NCI-H748 (cell line): ENCODE results near the gene HPCAL1.

Experiments
- DNase-seq: peaks from one replicate; lab custom pipeline; 2025; ENCODE audit not compliant: unreplicated experiment; lab: John Stamatoyannopoulos, UW

HPCAL1 gene

DNA sequence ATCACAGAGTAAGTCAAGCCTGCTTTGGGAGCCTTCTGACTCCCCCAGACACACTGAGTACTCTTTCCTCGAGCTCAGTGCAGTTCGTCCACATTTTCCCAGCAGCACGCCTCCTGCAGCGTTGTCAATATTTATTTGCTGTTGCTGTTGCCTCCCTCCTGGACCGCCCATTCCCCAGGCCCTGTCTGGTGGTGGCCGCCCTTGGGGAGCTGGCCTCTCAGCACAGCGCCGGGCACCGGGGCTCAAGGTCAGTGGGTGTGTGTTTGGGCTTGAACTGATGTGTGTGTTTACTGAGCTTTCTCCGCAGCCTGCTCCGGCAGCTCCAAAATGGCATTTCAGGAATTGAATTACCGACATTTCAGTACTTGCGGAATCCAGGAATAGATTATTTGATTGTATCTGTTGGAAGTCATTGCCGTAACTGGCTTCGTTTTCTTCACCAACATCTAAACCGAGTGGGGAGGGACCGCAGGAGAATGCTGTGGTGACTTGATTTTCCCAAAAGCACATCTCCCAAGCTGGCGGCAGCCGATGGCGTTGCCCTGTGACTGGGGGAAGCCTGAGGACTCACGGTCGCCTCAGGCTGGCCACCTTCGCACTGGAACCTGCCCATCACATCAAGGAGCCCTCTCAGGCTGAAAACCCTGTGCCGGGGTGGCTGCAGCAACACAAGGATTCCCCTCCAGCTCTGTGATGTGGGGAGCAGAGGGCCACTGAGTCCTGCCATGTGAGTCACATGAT lies 66.0 kb downstream of the HPCAL1 start:
- no peak for DNase-seq

DNA sequence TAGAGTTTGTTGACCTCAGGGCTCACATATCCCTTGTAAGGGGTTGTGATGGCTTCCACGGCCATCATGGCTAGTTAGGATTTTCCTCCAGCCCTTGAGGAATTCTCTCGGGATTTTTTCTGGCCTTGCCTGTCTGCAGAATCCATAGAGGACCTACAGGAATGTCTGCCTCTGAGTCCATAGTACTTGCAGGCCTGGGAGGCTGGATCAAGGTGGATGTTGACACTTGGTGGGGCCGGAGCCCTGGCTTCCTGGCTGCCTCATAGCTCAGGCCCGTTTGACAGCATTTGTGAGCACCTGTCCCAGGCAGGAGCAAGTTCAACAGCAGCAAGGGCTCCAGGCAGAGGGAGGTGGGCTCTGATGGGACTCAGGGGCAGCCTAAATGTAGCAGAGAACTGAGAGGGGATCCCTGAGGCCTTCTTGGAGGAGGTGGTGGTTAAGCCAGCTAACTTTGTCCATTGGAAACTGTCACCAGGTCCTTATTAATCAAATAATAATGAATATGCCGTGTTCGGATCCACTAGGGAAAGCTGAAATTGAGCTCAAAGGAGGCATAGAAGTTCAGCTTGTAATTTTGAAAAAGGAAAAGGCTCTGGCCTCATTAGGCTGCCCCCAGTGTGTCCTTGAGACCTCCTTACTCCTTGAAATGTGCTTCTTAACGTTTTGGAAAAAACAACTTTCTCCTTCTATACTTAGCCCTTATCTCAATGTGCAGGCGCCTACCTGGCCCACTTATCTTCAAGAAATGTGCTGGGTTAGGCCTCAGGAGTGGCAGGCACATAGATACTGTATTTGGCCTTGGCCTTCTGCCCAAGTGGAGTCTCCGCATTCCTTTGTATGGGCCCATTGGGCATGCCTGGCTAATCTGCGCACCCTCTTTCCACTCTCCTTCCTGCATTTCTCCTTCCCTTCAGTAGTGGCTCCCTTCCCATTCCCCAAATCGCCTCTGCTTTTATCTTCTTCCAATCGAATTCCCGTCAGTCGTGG lies 66.9 kb downstream of the HPCAL1 start:
- no peak for DNase-seq

DNA sequence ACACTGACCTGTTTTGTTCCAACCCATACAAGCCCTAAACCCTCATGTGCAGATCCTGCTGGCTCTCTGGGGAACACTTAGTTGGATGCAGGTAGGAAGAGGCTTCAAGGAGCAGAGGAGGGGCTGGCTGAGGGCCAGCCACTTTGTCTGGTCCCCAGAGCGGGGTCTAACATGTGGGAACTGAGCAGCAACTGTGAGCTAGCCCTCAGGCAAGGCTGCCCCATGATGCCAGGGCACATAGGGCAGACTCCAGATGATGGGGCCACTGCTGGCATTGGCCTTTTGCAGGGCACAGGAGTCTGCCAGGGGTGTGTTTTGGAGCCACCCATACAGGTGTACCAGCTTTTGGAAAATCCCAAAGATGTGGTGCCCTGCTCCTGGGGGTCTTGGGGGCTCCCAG lies 67.7 kb downstream of the HPCAL1 start:
- no peak for DNase-seq

DNA sequence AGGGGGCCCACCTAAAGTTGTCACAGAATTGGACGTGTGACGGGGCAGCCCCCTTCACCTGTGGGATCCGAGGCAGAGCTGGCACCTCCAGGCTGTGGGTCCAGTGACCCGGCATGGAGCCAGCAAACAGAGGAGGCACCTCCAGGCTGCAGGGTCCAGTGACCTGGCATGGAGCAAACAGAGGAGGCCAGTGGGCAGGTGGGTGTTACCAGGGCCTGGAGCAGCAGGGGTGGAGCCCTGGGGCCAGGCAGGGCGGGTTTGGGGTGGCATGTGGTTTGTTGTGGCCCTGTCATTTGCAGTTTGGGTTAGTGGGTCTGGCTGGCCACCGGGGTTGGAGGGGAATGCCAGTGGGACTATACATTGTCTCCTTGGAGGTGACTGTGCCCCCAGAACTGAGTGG lies 68.2 kb downstream of the HPCAL1 start:
- no peak for DNase-seq

DNA sequence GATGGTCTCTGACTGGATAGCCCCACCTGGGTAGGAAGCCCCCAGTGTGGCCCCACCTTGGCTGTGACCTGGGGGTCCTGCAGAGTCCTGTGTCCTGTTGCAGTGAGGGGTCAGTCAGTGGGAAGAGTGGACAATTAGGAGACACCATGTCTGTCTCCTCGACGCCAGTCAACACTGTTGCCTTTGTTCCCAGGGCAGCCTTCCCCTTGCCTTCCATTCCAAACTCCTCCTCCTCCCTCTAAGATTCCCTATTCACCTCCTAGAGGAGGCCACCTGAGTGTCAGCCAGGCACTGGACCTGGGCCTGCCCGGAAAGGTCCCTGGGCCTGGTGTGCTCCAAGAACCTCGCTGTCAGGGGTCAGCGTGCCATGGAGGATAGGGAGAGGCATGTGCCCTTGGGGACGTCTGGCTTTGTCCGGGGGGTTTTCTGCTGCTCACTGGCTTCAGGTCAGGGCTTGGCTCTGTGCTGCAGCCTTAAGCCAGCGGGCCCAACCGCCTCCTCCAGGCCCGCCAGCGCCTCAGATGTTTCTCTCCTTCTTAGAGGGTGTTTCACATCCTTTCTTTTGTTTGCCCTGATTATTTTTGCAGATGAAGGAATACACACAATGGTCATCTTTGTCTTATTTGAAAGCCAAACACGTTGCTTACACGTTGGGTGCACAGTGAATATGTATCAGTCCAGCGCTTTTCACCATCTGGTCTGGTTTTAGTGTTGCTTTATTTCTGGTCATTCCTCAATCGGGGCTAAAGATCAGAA lies 68.9 kb downstream of the HPCAL1 start:
- DNase-seq, result no peak

DNA sequence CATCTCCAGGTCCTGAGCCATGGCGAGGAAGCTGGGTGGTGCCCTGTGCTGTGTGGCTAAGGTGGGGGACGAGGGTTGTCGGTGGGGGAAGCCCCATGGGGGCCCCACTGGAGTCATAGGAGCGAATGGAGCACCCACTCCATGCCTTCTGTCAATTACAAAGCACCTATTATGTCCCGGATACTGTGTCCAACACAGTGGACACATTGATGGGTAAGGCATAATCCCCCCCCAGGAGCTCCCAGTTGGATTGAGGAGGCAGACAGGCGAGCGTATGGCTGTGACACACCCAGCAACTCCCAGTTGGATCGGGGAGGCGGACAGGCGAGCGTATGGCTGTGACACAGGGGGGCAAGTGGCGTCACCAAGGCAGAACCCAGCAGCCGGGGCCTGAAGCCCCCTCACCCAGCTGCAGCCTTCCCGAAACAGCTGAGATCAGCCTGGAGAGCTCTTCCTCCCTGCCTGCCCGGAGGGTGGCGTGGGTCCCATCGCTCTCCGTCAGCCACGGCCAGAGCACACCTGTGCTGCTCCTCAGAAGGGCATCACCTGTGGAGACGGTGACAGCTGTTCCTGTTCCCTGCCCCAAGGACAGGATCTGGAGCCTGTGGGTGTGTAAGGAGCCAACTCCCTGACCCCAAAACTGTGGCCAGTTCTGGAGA lies 69.6 kb downstream of the HPCAL1 start:
- no peak for DNase-seq

DNA sequence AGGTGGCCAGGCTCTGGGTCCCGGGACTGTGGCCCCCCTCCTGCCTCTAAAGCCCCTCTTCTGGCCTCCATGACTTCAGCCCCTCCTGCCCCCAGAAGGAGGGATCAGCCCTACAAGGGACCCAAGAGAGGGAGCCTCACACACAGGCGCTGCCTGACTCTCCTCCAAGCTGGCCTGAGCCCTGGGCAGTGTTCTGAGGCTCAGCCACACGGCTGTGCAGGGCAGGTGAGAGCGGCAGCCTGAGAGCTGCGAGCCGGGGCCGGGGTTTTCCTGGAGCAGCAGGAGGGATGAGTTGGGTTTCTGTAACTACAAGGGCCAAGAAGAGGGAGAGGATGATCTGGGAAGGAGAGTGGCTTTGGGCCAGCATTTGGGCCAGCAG lies 70.1 kb downstream of the HPCAL1 start:
- no peak for DNase-seq

DNA sequence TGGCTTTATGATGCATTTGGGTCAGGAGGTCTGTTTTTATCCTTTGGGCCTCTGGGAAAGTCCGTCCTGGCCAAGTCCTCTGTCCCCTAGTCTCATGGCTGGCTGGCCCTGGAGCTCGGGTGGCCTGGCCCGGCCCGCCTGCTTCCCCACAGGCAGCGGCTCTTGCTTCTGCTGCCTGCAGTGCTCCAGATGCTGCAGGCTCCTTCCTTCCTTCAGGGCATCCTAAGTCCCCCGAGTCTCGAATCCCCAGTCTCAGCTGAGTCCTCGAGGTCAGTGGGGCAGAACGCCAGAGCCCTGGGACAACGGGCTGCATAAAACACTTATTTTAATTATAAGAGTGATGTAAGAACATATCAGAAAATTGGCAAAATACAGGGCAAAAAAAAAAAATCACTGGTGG lies 71.2 kb downstream of the HPCAL1 start:
- DNase-seq, result no peak

DNA sequence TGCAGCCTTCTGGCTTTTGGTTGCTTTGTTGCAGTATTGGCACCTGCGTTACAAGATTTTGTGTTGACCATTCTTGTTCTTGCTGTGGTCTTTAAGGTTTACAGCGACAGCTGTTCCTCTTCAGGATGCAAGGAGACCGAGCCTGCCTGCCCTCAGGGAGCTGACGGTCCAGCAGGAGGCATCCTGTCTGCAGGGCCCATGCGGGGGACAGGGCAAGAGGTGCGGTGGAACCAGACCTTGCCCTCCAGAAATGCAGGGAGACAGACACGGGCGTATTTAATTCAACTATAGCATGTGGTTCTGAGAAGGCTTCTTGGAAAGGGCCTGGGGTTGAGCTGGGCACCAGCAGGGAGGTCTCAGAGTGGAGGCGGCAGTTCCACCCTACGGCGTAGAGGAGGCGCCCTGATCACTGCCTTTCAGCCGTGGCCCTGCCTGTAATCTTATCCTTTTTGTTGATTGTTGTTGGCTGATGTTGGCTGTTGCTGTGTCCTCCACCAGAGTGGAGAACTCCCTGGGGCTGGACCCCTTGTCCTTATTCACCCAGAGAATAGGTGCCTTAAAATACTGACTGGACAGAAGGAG lies 71.7 kb downstream of the HPCAL1 start:
- no peak for DNase-seq

DNA sequence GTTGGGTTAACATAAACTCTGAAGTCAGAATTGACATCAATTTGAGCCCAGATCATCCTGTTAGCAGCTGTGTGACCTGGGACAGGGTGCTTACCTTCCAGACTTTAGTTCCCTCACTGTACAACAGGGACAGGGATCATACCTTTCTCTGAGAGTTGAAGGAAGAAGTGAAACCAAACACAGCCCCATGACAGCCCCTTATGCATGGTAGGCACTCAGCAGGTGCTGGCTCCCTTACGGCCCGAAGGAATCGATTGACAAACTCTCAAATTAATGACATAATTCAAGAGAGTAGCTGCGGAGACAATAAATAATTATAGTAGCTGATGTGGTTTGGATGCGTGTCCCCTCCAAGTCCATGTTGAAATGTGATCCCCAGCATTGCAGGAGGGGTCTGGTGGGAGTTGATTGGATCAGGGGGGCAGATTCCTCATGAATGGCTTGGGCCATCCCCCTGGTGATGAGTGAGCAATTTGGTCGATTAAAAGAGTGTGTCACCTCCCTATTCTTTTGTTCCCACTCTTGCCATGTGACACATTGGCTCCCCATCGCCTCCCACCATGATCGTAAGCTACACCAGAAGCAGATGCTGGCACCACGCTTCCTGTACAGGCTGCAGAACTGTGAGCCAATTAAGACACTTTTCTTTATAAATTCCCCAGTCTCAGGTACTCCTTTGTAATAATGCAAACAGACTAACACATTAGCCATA lies 73.0 kb downstream of the HPCAL1 start:
- peak; percentile 97 for DNase-seq

DNA sequence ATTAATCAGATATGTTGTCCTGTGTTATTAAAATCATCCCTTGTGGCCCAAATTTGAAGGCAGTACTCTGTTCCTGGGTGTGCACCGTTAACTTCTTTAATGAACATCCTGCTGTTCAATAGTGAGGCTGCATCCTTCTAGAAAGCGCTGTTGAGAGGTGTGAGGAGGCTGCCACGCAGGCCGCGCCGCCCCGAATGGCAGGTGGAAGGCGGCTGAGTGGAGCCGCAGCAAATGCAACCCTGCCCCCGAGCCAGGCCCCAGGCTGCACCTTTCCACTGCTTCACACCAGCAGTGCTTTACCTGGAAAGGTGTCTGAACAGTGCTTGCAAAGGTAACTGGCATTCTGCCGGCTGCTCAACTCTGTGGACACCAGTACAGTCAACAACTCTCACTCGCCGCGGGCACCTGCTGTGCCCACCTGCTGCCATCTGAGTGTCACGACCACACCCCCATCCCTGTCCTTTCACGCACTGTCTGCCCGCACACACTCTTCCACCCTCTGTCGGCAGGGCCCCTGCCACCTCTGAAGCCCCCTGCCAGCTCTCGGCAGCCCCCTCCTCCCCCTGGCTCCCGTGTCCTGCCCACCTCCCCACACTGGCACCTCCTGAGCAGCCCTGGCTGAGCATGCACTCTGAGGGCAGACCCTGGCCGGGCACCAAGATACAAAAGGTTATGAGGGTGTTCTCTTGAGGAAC lies 74.5 kb downstream of the HPCAL1 start:
- DNase-seq, result peak; percentile 60

DNA sequence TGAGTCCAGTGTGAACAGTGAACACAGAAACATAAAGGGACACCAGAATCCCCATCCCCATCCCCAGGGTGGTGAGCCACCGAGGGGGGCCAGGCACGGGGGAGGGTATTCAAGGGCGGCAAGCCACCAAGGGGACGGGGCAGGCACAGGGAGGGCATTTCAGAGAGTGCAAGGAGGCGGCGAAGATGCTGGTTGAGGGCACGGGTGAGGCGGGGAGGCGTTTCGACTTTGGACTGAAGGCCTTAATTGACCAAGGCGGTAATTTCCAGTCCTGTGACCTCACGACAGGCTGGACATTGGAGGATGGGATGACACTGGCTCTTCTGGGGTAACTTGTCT lies 75.0 kb downstream of the HPCAL1 start:
- no peak for DNase-seq

DNA sequence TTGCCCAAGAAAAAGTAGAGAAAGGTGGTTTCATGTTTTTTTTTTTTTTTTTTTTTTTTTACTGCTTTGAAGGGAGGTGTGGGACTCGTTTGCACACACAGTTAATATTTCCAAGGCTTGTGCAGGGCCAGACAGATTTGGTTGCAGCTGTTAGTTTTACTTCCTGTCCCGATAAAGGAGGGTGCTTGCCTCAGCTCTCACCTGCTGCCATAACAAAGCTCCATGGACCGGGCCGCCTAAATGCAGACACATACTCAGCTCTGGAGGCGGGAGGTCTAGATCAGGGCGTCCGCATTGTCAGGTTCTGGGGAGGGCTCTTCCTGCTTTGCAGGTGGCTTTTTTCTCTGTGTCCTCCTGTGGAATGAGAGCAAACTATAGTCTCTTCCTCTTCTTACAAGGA lies 75.5 kb downstream of the HPCAL1 start:
- DNase-seq, result no peak

DNA sequence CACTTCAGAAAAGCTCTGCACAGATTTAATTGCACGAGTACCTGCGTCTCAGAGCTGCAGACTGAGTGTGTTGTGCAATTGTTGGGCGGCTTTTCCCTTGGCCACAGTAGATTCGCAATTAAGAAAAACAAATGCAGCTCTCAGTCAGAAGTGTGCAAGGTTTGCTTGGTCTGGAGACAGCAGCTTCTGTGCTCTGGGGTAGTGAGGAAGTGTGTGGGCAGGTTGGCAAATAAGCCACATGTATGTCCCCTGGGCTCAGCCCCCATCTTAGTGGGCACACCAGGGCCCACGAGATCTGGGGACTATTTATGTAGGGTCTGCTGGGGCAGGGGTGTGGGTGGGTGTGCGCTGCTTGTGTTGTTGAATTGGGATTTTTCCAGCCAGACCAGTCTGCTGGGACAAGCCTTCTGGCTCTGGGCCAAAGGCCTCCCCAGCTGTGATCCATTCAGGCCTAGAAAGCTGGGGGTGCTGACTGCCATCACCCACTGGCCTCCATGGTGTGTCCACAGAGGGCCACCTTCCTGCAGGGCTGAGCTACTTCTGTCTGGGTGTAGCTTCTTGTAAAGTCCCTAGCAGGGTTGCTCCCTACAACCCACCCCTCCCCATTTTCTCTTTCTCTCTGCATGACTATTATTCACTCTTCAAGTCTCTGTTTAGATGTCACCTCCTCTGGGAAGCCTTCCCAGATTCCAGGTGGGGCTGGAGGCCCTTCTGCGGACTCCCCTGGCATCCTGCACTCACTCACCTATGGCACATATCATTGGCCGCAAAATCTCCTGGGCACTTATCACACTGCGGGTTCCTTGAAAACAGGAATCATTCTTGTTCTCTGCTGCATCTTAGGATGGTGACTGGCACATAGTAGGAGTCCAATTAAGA lies 77.6 kb downstream of the HPCAL1 start:
- no peak for DNase-seq

DNA sequence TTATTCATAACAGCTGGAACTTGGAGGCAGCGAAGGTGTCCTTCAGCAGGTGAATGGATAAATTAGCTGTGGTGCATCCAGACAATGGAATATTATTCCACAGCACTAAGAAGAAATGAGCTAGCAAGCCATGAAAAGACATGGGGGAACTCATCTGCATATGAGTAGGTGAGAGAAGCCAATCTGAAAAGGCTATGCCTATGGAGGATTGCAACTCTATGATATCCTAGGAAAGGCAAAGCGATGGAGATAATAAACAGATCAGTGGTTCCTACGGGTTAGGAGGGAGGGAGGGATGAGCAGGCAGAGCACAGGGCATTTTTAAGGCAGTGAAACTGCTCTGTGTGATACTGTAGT lies 79.3 kb downstream of the HPCAL1 start:
- DNase-seq, result no peak

DNA sequence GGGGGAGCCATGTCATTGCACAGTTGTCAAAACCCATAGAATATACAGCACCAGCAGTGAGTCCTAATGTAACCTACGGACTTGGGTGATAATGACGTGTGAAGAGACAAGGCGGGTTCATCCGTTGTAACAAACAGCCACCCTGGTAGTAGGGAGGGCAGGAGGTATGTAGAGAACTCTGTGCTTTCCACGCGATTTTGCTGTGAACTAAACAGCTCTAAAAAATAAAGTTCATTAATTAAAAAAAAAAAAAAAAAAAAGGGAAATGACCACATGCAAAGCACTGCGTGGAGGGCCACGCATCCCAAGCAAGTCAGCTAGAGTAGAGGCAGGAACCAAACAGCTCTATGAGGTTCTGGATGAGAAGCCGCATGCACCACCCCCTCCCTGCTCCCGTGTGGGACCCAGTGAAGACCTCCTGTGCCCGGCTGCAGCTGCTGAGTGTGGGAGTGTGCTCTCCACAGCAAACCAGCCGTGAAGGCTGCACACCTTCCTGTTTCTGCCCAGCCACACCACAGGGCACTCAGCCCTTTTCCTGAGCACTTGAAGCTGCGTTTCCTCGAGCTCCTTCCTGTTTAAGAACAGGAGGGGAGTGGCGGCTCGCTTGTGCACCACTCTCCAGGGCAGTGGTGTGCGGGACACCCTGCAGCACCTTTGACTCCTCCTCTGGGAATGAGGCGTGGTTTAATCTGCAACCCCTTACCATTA lies 79.8 kb downstream of the HPCAL1 start:
- DNase-seq, result no peak

DNA sequence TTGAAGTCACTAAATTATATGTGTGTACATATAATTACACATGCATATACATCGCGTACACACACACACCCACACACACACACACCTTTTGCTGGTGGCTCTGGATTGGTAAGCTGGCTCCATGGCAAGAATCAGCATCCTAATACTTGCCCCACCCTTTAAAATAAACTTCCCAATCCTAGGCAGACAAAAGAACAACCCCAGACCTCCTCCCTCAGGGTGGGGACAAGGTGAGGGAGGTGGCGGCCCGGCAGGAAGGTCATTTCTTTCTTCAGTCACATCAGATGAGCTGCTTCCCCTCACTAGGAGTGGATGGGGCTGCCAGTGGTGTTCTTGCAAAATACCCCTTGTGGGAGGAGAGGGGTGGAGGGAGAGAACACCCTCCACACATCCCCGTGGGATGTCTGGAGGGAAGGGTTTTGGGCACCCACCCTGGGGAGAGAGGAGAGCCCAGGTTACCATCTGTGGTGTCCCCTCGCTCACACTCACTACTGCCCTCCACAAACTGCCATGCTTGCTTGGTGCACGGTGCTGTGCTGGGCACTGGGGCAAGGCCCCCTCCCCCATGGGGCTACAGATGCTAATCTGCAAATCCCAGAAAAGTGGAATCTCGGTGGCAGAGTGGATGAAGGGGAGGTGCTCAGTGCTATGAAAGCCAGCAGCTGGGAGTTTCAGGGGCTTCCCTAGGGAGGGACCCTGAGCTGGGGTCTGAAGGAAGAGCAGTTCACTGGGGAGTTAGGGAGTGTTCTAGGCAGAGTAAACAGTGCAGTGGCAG lies 81.4 kb downstream of the HPCAL1 start:
- peak; percentile 40 for DNase-seq
